ENCODE measurements around the gene TNS4.

TNS4 gene

DNA sequence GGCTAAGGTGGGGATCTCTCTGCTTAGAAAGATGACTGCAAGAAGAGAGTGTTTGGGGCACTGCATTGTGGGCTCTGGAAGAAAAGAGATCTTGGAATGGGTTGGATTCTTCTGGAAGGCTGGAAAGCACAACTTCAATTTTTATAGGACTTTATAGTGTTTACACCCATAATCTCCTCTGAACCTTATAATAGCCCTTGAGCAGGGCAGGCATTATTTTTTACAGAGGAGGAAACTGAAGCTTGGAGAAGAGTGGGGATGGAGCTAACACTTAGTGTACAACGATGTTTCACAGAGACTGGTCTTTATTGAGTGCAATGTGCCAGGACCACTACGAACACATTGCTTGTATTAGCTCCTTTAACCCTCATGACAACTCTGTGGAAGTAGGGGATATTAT, 10.4 kb downstream of the TNS4 start:
- DNase-seq = no peak

DNA sequence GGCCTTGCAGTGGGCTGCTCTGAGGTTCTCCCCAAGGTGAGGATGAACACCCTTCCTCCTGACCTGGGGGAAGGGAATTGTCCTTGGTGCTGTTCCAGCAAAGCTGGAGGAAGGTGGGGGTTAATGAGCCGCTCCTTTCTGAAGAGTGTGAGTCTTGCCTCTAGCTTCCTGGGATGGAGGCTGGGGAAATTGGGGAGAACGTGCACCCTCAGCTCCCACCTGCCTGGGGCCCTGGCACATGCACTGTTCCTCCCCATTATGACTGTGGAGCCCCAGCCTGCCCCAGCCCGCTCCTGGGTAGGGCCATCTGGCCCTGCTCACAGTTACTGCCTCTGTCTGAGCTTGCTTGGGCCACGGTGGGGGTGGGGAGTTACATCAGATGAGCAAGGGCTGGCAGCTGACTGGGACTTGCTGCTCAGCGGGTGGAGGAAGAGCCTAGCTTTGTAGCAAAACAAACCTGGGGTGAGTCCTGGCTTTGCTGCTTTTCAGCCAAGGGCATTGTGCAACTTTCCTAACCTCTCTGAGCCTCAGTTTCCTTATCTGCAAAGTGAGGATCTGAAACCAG, 11.1 kb downstream of the TNS4 start:
- DNase-seq = peak; percentile 14

DNA sequence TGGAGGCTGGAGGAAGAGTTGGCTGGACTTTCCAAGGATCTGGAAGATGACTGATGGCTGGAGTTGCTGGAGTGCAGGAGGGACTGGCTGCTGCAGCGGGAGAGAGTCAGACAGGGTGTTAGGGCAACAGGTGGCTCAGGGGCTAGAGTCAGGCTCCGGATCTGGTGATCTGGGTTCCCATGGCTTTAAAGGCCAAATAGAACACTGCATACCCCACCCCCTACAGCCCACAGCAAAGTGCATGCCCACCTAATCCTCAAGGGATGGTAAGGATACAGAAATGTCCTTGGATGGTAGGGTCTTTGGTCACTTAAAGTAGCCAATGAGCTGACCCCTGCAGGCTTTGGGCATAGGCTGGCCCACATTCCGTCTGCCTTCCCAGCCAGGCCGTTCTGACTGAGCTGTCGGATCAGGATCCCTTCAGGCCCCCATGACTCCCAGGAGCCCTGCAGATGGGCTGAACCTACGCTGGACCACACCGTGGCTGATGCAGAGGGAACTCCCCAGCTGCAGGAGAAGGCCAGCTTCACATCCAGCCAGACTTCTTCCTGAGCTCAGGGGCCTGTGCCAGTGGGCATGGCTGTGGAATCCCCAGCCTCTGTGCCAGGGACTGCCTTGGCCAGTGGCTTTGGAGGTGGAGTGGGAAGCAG, 13.9 kb downstream of the TNS4 start:
- no peak for DNase-seq

DNA sequence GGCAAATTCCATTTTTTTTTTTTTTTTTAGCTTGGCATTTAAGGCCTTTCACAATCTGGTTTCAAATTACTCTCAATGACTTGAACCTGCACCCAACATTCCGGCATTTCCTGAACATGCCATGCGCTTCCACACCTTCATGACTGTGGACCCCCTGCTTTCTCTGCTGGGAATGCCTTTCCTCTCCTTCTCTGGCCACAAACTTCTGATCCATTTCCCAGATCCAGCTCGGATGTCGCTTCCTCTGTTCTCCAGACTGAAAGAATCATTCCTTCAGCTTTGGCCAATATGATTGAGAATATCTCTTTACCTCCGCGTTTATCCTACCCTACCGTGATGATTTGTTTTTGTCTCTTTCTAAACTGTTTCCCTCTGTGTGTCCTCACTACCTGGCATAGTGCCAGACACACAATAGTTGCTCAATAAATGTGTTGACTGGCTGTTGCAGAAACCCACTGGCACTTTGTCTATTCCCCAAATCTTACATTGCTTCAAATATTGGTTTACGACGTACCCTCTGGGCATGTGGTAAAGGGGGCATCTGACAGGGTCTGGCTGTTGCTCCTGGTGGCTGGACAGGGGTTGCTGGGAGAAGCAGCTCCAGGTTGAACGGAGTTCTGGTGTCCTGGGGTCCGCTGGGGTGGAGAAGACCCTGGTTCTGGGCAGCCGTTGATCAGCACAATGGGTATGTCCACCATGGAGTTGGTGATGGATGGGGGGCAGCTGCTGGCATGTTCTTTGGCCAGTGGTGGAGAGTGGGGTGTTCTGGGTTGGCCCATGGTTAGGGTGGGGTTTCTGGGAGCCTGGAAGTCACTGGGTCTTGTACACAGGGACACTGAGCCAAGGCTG, 14.7 kb downstream of the TNS4 start:
- DNase-seq = no peak

DNA sequence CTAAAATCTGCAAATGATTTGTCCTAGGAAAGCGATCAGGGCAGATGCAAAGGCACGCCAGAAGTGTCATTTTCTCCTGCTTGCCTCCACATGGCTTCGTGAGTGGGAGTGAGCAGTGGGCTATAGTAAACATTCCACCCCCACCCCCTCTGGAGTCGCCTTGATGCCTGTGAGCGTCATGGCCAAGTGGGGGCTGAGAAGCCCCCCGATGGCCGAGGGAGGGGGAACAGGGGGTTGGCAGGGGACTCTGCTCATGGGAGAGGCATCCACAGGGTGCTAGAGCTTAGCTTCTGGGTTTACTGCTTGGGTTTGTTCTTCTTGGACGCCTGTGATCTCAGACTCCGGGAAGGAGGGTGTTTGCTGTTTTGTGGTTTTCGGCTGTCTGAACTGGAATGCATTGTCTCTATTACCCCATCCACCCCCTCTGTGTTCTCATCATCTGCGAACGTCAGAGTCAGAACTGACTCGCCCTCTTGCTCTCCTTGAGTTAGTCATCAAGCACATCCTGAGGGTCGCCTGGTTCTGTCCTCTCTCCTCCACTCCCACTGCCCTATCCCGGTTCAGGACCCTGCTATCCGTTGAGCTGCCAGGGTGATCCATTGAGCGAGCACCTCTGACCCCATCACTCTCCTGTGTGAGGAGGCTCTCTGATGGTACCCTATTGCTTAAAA, 15.4 kb downstream of the TNS4 start:
- peak; percentile 22 for DNase-seq

DNA sequence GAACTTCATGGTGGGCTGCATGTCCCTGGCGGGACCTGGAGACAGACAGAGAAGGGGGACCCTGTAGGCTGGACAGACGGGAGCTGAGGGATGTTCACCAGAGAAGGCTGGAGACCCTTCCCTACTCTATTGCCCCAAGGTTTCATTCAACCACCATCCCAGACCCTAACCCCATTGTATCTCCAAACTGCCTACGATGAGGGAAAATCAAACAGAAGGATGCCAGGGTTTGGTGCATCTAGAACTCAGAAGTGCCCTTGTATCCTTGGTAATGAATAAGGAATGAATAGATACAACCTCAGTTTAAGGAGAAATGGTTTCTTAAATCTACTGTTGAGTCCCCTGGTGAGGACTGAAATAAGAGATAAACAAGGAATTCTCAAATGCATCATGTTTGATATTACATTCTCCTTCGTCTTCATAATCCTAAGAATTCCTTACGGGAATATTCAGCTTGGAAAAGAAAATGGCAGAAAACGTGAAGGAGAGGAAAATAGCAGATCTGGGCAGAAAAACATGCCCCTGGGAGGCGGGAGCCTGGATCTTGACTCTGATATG, 16.4 kb downstream of the TNS4 start:
- DNase-seq = no peak

DNA sequence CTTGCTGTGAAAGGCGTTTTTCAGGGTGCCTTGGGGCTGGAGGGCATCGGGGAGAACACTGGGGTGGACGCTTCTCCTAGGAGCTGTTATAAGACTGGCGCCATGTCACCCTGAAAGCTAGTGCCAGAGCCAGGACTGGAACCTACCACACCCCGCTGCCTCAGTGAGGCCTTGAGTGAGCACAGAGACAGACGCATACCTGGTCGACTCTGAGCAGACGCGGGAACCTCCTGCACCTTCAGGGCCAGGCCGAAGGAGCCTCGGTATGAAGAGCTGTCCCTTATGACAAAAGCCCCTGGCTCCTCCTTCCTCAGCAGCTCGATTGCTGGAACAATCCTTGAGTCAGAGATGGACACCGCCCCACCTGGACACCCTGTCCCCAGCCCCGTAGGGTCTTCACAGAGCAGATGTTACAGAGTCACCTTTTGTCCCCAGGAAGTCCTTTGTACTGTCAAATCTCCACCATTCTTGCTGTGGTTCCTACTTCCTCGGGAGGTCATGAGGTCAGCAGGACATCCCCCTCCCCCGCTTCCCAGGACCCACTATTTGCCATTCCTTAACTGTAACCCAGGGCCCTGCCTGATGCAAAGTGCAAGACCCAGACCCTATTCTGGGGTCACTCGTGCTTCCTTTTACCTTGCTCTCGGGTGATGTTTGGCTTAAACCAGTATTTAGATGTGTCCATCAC, 17.0 kb downstream of the TNS4 start:
- no peak for DNase-seq

DNA sequence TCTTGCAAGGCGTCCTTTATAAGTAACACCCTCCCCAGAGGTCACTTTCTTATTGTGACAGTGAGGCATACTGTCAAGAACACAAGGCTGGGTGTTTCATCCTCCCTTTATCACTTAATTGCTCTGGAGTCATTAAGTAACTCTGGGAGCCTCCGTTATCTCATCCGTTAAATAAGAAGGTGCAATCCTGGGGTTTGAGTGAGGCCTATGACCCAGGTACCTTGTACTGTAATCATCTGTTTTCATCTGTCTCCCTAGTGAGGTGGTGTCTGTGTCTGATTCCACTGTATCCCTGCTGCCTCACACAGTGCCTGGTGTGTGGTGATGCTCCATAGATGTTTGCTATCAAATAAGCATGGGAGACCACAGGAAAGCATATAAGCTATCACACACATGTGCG, 17.7 kb downstream of the TNS4 start:
- no peak for DNase-seq

DNA sequence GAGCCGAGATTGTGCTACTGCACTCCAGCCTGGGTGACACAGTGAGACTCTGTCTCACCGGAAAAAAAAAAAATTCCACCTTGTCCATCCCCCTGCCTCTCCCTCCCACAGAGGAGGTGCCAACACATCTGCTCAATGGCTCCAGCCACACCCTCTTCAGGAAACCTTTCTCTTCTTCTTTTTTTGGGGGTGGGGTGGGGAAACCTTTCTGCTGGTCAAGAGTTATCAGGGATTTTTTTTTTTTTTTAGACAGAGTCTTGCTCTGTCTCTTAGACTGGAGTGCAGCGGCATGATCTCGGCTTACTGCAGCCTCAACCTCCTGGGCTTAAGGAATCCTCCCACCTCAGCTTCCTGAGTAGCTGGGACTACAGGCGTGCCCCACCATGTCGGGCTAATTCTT, 18.7 kb downstream of the TNS4 start:
- DNase-seq = no peak

DNA sequence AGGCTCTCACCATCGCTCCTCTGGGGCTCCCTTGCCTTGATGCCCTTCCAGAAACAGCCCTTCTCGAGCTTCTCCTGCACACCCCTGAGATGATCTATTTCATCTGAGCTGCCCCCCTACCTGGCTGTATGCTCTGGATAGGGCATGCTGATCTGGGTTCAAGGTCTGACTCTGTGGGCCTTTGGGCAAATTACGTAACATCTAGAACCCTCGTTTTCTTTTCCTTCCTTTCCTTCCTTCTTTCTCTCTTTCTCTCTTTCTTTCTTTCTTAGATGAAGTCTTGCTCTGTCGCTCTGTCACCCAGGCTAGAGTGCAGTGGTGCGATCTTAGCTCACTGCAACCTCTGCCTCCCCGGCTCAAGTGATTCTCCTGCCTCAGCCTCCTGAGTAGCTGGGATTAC, 20.3 kb downstream of the TNS4 start:
- DNase-seq = no peak

DNA sequence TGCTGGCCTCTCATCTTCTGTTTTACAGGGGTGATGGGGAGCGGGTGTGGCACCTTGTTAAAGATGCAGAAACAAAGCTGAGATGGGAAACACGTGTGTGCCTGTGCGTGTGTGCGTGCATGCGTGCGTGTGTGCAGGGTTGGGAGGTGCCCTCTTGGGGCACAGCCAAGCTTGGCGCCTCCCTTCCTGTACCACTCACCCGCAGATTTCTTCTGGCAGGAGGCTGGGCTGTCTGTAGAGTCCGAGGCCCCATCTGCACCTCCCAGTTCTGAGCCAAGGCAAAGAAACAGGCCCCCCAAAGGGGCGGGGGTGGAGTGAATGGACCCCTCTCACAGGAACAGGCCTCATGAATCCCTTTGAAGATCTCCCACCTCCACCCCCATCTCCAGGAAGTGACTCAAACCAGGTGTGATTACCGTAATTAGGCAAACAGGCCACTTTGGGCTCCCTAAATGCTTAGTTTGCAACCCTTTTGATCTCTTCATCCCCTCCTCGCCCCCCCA, 20.9 kb downstream of the TNS4 start:
- DNase-seq = peak; percentile 16

DNA sequence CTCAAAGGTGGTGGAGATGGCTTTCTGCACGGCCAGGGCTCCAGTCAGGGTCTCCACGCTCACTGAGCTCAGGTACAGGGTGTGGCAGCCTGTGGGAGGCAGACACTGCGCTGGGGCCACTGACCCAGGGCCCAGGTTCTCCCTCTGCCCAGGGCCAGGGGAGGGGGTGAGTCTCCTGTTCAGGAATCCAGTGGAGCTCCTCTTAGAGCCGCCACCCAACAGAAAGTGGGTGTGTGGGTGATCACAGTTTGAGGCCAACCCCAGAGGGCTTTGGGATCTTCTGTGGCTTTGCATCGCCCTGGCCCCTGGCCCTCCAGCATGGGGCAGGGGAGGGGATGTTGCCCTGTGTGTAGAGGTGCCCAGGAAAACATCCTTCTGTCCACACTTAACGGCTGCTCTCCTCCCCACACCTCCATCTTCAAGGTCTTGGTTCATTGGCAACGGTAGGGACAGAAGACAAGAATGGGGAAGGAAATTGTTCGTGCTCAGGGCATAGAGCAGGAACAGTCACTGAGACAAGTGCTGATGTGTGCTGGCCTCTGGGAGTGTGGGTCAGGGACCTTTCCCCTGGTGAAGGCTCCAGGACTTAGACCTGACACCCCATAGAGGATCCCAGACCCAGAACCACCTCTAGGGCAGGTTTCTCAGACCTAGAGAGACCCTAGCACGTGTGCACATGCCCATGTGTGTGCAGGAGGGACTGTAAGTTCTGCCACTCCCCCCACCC, 21.5 kb downstream of the TNS4 start:
- DNase-seq = no peak

DNA sequence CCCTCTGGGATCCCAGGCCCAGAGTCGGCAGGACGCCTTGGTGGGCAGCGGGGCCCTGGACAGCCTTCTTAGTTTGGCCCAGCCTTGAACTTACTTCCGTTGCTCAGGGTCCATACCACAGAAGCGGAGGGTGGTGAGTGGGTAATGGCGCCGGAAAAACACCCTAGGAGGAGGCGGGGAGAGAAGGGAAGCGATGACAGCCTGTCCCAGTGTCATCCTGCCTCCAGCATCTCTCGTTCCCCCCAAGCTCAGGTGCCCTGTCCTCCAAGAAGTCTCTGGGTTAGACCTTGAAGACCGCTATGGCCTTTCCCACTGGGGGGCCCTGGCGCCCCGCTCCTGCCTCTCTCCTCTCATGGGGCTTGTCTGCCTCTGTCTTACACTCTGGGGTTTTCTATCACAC, 22.9 kb downstream of the TNS4 start:
- no peak for DNase-seq

DNA sequence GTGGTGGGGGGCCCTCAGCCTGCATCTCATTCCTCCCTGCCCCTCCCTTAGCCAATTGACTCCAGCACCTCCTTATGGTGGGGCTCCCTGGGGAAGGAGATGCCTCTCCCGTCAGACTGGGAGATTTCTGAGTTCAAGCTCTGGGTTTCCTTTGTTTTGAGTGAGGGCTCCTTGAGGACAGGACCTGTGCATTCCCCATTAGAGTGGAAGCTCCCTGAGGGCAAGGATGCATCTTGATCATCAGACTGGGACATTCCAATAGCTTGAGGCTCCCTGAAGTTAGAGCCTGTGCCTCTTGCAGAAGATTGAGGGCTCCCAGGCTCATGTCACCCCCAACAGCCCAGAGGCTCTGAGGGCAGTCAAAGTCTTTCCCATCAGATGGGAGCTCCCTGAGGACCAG, 23.6 kb downstream of the TNS4 start:
- no peak for DNase-seq

DNA sequence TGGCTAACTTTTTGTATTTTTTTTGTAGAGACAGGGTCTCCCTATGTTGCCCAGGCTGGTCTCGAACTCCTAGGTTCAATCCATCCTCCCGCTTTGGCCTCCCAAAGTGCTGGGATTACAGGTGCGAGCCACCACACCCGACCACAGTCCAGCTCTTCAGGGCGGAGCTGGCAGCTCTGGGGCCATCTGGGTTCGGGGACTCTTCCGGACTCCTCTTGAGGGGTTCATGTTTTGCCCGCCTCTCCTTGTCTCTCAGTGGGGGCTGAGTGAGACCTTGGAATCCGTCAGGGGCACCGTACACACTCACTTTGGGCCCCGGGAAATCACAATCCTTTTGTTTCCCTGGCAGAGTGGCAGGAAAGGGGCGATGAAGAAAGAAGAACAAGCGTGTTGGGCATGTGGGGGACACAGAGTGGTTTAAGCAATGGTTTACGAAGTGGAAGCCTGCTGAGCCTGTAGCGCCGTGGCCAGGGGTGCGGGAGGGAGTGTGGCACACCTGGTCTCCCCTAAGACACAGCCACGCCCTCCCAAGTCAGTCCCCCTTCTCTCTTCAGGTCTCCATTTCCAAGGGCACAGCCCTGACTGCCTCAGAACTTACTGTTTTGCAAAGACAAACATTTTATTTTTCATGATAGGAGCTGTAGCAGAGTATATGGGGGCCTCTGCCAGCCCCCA, 26.1 kb downstream of the TNS4 start:
- DNase-seq = no peak

DNA sequence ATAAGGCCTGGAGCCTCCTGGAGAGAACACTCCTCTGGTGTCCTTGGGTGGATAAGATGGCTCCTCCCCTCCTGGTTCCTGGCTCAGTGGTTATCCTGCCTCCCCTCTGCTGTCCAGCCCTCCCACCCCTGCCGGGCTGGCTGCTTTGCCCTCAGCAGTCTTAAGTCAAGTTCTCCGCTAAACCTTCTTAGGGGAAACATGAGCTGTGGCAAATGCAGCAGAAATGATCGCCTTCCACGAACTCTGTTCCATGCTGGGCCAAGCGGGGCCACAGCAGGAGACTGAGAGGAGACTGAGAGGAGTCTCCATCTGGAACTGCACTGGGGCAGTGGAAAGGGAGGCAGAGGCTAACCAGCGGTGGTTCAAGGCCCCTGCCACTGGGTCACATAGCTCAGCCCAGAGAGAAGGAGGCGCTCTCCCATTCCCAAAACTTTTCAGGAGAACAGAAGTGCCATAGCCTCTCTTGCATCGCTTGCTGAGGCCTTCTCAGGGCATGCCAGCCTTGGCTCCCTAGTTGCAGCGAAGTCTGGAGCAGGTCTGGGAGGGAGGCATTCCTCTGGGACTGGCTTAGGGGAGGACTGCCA, 26.9 kb downstream of the TNS4 start:
- DNase-seq = no peak

DNA sequence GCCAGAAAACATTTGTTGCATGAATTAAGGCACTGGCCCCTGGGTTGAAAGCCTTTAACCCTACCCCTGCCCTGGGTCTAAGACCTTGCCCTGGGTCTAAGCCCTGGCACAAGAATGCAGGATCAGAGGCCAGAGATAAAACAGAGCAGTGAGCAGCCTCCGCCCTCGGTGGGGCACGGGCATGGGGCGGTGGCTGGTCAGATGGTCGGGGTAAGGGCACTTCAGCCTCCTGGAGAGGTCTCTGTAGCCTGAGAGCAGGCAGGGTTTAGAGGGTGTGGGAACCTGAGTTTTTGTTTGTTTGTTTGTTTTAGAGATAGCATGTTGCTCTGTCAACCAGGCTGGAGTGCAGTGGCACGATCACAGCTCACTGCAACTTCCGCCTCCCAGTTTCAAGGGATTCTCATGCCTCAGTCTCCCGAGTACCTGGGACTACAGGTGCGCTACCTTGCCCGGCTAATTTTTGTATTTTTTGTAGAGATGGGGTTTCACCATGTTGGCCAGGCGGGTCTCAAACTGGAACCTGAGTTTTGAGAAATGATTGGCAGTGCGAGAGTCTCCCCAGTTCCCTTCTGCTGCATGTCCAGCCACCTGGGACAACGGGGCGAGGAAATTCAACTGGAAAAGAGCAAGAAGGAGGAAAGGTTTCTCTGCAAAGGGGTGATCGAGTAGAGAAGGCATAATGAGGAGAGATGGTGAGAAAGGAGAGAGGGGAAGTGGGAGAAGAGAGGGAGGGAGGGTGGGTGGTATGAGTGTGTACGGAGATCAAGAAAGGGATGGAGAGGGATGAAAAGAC, 27.7 kb downstream of the TNS4 start:
- peak; percentile 8 for DNase-seq

DNA sequence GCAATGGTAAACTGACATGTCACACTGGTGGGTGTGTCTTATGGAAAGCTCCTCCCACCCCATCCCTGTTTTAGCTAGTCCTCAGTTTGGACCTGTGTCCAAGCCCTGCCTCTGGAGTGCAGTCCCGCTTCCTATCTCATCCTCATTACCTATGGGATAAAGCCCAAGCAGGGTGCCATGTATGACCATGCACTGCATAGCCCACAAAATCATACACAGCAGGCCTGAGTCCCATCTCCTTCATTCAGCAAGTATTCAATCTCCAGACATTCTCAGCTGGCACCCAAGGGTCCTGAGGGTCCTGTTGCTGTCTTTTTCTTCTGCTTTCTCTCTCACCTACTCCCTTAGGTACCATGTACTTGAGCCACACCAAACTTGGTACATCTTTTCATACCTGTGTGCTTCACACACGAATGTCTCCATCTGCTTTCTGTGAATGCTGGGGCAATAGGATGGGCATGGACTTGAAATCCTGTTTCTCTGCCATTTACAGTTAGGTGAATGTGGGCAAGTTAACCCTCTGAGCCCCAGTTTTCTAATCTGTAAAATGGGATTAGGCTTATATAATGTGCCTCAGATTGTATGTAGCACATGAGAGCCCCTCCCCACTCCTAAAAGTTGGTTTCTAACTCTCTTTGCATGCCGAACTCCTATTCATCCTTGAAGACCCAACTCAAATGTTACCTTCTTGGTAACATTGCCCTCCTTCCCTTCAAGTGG, 28.5 kb downstream of the TNS4 start:
- DNase-seq = no peak
